Hippocampal formation (tissue), 2 donors: Measurements from ENCODE around the gene ABI1.
"Not testable (repeated sequence)": the region's sequence is repeated elsewhere in the genome, so short reads cannot be mapped to it uniquely, and the experiment has no call there.

Experiments used
- DNase-seq, 2 donors: peaks; one replicate each; lab custom pipeline; 2025; lab: John Stamatoyannopoulos, UW

Gene ABI1

GRCh38 chr10:26860443-26861204 is at the start of gene ABI1:
TSS of gene ABI1 (minus strand) at chr10:26860958. CDS start at chr10:26860863, 95 bp downstream.
- peak; percentile 95 to 99 for DNase-seq

DNA sequence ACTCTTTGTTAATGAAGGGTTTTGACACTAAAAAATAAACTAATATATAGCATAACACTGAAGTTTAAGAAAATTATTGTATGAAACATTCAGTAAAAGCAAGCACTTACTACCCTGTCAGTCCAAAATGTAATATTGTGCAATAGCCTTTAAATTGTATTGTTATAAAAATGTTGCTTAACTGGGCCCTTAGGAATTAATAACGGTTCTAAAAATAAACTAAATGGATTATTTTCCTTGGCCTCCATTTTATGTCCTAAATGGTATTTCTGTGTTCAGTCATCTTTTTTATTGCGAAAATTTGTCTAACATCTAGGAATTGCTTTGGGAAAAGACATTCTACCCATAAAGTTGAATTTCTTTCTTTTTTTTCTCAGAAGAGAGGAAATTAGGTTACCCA is 49.0 kb upstream of the ABI1 start:
- no peak for DNase-seq

DNA sequence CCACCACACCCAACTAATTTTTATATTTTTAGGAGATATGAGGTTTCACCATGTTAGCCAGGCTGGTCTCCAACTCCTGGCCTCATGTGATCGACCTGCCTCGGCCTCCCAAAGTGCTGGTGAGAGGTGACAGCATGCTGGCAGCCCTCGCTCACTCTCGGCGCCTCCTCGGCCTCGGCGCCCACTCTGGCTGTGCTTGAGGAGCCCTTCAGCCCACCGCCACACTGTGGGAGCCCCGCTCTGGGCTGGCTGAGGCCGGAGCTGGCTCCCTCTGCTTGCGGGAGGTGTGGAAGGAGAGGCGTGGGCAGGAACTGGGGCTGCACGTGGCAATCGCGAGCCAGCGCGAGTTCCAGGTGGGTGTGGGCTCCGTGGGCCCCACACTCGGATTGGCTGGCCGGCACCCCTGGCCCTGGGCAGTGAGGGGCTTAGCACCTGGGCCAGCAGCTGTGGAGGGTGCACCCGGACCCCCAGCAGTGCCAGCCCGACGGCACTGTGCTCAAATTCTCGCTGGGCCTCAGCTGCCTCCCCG is 44.6 kb upstream of the ABI1 start:
- not testable (repeated sequence) for DNase-seq

- no peak for DNase-seq
Measured at GRCh38 chr10:26903431-26904217, 42.9 kb upstream of the ABI1 start.

GRCh38 chr10:26892306-26892923 is 31.7 kb upstream of the ABI1 start:
- peak in 1 of 2 donors; percentile 16 for DNase-seq

DNA sequence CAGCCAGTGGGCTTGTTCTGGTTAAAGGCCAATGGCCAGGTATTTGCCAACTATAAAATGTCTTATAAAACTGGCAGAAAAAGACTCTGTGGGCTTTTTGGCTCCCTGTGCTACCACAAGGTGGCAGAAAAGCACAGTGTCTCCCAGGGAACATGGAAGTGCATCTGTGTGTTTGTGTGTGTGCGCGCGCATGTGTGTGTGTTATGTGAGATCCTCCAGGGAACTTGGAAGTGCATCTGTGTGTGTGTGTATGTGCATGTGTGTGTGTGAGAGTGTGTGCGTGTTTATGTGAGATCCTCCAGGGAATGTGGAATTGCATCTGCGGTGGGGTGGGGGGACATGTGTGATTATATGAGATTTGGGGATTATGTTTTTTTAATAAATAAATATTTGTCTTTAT is 30.2 kb upstream of the ABI1 start:
- DNase-seq, result no peak

DNA sequence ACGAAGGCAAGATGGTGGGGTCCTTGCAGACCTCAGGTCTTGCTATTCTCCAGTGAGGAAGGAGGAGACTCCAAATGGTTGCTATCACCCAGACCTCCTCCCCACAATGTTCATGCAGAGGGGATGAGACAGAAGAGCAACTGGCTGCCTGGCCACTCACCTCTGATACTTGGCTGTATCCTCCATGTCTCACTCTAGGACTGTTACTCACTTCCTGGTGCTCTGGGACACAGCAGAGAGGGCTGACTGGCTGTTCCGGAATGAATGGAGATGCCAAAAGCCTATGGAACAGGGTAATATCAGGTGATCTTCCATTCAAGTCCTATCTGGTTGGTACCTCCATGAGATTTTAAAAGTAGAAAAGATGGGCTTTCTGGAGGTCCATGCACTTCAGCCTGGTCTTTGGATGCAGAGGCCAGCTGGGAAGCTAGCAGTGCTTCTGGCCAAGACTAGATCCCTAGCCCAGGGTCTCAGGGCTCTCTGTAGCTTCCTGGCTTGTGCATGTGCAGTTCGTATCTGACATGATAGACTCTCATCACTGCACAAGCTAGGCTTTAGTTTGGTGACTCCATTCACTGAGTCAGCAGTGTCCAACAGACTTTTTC is 27.0 kb upstream of the ABI1 start:
- DNase-seq, result no peak

DNA sequence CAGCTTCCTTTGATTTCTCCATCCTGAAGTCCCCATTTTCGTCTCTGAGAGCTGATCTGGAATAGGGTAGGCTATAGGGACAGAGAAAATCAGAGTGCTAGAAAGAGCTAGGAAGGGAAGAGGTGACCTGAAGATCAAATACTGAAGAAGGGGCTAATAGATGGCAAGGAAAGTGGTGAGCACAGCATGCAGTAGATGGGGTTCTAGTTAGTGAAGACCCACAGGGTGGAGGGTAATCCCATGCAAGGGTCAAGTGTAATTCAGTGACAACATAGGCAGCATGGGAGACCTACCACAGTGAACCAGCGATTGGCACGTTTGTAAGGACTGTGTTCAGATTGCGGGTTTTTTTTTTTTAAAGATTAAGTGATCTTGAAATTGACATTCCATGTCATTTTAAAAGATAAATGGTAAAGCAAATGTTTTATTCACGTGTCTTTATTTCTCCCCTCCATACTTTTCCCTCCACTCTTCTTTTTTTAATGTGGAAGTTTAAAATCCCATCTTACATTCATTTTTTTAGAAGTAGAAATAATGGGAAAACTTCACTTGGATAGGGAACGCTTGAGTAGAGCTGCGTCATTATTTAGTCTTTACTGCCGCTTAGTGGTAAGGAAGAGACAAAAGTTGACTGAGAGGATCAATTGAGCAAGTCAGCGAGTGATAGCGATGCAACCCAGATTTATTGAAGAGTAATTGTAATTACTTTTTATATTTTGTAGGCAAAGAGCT is 21.0 kb upstream of the ABI1 start:
- DNase-seq, result peak in 1 of 2 donors; percentile 90

DNA sequence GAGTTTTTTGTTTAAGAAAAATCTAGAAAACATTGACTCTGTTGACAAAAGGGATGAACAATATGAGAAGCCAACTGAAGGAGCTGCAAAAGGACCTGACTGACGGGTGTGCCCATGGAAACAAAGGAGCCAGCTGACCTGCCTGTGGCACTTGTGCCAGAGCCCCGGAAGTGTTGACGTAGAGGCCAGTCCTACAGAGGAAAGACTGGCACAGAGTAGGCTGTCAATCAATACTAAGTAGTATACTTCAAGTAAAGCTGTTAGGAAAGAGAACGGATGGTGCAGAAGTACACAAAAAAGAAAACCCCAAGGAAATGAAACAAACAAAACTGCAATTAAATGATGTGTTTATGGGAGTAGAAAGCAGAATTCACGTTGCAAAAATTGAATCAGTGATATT is 19.0 kb upstream of the ABI1 start:
- DNase-seq, result peak in 1 of 2 donors; percentile 56

DNA sequence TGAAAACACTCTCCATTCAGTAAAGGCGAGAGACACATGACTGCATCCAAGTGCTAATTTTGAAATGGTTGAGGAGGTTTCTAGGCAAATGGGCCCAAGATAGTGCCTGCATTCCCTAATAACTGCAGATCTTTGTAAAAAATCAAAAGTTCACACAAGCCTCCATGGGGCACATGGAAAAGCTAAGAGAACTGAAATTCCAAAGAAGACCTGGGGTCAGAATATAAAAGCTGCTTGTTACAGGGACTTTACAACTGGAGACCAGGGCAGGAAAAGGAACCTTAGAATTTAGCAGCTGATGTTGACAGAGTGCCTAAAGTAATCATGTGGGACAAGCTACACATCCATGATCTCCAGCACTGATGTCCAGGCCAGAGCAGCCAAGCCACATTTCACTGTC is 10.0 kb upstream of the ABI1 start:
- DNase-seq, result no peak

DNA sequence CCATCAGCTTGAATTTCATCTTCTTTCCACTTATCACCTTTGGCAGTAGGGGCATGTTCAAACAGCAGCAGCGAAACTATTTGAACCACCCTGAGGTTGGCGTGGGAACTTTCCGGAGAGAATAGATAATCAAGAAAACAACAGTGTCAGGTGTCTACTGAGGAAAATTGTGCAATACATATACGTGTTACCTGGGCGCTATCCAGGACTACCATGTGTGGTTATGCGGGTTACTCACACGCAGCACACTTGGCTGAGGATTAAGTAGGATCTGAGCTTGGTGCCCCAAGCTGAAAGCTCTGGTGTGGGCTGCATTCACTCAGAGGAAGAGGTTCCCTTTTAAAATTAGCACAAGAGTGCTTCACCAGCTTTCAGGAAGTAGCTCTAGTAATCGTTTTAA is 8.8 kb upstream of the ABI1 start:
- DNase-seq, result no peak

GRCh38 chr10:26863351-26864076 is 2.8 kb upstream of the ABI1 start:
- DNase-seq, result no peak

- DNase-seq, result no peak
Measured at GRCh38 chr10:26861205-26861998, 644 bp upstream of the ABI1 start.

- DNase-seq, result peak in 1 of 2 donors; percentile 42
Measured at GRCh38 chr10:26860102-26860442, 686 bp downstream of the ABI1 start.

- no peak for DNase-seq
Measured at GRCh38 chr10:26859241-26860101, 1.3 kb downstream of the ABI1 start.

DNA sequence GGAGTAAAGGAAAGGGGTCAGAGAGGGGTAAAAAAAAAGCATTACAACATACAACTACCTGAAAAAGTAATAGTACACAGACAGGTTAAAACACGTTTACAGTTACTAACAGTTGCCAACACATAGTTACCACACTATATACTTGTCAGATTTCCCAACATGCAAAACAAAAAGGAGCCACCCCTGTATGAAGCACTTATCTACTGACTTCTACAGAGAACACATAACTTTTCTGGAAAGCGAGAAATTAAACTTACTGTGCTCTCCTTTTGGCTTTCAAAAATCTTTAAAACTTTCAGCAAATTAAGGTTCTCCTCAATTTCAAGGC is 2.1 kb downstream of the ABI1 start:
- no peak for DNase-seq

GRCh38 chr10:26857991-26858706 is 2.6 kb downstream of the ABI1 start:
- DNase-seq, result no peak

GRCh38 chr10:26857553-26857952 is 3.2 kb downstream of the ABI1 start:
- DNase-seq, result not testable (repeated sequence)

DNA sequence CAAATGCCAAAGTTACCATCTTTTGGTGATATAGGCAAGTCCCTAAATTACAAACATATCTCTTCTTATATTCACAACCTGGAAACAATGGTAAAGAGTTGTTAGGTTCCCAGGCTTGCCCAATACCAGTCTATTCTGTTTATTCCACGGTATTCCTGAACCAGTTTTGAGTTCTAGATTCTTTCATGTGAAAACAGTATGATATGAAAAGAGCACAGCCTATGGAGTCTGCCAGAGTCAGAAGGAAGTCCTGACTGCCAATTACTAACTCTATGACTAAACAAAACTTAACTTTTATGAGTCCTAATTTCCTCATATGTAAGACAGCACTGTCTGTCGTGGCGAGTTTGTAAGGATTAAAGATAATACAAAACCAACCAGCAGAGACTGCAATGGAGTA is 5.6 kb downstream of the ABI1 start:
- DNase-seq, result no peak
